ENCODE measurements around the gene ALDH1L1. TPM values are rescaled to one million over a fixed set of nuclear protein-coding genes. Genes with fewer than 3 reads are reported as not detected.

Gene ALDH1L1
- total RNA-seq, 2 donors from 2014 or later: 54.7 to 65.3 TPM

DNA sequence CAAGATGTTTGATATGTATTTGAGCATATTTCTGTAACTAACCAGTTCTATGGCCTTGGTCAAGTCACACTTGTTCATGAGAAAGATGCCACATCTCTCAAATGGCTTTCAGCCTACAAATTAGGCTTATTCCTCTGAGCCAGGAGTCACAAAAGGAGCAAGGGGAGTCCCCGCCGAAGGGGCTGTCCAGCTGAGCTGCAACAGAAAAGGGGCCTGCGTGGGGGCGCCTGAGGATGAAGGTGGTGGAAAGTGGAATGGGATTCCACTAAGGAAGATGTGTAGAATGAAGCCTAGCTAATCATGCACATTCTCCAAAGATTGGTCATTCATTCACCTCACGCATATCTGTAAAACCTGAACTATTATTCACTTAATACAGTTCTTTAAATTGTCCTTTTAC is 19.1 kb downstream of the ALDH1L1 start:
- WGBS, 2 donors: 92 to 98% methylated on average over 5 of the region's 5 CpGs
- Histone ChIP-seq H3K9me3 (no peaks in the 10 kb centered on the region), H3K27me3 (no peaks in the 10 kb centered on the region), H3K4me3 (no peak overlapping the region), H3K27ac (no peak overlapping the region), H3K36me3 (replicated peaks in 1 of 2; ENCODE audit: insufficient read depth in 1 of 2, low read depth in 2 of 2) (no peaks in the 10 kb centered on the region), H3K4me1 (peaks cover 5% of the 10 kb centered on the region)
- ATAC-seq (no peak), DNase-seq (no peak)
- TF ChIP-seq, protein P1, sequence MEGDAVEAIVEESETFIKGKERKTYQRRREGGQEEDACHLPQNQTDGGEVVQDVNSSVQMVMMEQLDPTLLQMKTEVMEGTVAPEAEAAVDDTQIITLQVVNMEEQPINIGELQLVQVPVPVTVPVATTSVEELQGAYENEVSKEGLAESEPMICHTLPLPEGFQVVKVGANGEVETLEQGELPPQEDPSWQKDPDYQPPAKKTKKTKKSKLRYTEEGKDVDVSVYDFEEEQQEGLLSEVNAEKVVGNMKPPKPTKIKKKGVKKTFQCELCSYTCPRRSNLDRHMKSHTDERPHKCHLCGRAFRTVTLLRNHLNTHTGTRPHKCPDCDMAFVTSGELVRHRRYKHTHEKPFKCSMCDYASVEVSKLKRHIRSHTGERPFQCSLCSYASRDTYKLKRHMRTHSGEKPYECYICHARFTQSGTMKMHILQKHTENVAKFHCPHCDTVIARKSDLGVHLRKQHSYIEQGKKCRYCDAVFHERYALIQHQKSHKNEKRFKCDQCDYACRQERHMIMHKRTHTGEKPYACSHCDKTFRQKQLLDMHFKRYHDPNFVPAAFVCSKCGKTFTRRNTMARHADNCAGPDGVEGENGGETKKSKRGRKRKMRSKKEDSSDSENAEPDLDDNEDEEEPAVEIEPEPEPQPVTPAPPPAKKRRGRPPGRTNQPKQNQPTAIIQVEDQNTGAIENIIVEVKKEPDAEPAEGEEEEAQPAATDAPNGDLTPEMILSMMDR (IDR thresholded peaks at IDR 0.05): no peak
- no peak for TF ChIP-seq POLR2A (IDR thresholded peaks at IDR 0.05)
- intact Hi-C loops (cut with DNase I): no loop called here

DNA sequence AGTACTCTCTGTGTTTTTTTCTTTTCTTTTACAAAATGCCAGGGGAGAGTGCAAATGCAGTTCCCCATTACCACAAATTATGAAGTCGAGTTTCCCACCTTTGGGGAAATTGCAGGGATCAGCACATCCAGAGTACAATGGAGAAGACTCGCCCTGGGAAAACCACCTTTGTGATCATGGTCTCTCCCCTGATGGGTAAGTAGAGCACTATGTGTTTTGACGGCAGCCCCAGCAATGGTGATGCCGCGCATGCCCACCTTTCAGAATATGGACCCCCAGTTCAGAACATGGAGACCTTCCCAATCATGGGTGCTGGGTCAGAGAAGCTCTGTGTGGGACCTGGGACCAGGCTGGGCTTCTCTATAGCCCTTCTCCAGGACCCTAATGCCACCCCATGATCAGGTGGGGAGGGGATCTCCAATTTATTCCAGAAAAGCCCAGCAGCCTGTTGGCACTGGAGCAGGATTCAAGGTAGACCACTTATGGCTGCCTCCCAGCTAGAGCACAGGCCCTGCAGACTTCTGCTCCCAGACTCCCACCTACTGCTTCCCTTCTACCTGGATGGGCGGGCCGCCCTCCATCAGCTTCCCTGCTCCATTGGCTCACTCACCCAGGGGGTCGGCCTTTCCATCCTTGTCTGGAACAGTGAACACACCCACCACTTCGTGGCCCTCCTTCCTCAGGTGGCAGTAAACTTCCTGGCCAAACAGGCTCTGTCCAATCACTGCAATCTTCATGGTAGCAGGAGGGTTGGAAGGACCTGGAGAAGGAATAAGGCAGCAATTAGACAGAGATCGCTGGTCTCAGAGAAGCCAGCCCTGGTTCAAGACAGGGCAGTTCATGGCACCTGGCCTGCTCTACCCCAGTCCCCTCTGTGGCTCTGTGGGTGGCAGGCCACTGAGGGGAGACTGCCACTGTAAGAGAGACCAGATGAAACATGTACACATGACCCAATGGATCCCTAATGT is 19.9 kb downstream of the ALDH1L1 start:
- no peak for DNase-seq
- 91 to 94% methylated on average over 10 of the region's 10 CpGs for WGBS, 2 donors
- Histone ChIP-seq H3K4me3 (no peak overlapping the region), H3K4me1 (peaks cover 5% of the 10 kb centered on the region), H3K27ac (no peak overlapping the region), H3K9me3 (no peaks in the 10 kb centered on the region), H3K36me3 (replicated peaks in 1 of 2; ENCODE audit: insufficient read depth in 1 of 2, low read depth in 2 of 2) (no peaks in the 10 kb centered on the region), H3K27me3 (no peaks in the 10 kb centered on the region)
- no peak for TF ChIP-seq POLR2A (IDR thresholded peaks at IDR 0.05)
- TF ChIP-seq, protein P1 (IDR thresholded peaks at IDR 0.05): no peak
- intact Hi-C loops (cut with DNase I): no loop called here
- ATAC-seq: no peak

DNA sequence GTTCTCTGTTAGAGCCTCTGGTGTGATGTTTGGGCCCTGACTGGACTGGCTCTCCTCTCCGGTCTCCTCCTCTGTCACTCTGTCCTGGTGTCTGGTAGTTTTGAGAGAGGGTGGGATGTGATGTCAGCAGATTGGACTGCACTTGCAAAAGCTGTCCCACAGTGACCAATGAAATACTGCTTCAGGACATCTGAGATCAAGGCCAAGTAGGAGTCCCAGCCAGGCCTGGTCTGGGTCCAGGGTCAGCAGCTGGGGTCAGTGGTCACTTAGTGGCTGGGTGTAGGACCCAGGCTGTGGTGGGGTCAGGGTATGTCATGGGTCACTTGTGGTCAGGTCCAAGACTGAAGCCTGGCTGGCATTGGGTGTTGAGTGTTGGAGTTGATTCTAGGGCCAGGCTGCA is 20.9 kb downstream of the ALDH1L1 start:
- Histone ChIP-seq H3K27me3 (no peaks in the 10 kb centered on the region), H3K27ac (no peak overlapping the region), H3K9me3 (no peaks in the 10 kb centered on the region), H3K36me3 (replicated peaks in 1 of 2; ENCODE audit: insufficient read depth in 1 of 2, low read depth in 2 of 2) (no peaks in the 10 kb centered on the region), H3K4me1 (peaks cover 5% of the 10 kb centered on the region), H3K4me3 (no peak overlapping the region)
- DNase-seq (no peak), ATAC-seq (no peak)
- WGBS, 2 donors: 89 to 100% methylated on average over 1 of the region's 1 CpG
- intact Hi-C loops (cut with DNase I): no loop called here
- TF ChIP-seq POLR2A (IDR thresholded peaks at IDR 0.05): no peak
- TF ChIP-seq, protein P1 (IDR thresholded peaks at IDR 0.05): no peak

DNA sequence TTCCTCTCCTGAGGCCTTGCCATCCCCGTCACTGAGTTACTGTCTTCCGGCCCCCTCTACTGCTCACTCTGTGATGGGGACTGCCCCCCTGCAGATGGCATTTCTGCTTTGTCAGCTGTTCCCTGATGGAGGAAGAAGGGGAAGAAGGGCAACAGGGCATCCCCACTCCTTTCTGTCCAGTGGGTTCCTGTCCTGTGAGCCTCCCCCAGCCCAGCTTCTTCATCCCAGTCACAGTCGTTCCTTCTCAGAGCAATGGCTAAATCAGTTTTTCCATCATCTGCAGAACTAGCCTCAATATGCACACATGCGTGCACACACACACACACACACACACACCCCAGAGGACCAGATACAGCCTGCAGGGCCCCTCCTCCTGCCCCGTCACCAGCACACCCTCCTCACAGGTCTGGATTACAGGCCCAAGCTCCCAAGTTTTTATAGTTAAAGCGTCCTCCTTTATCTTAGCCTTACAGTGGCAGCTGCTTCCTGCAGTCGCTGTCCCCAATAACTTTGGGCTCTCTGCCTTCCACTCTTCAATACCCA is 21.4 kb downstream of the ALDH1L1 start:
- TF ChIP-seq POLR2A (IDR thresholded peaks at IDR 0.05): no peak
- TF ChIP-seq, protein P1 (IDR thresholded peaks at IDR 0.05): no peak
- H3K36me3 ChIP-seq (replicated peaks in 1 of 2; ENCODE audit: insufficient read depth in 1 of 2, low read depth in 2 of 2): no peaks in the 10 kb centered on the region
- intact Hi-C loops (cut with DNase I): no loop called here
- H3K9me3 ChIP-seq: no peaks in the 10 kb centered on the region
- DNase-seq (no peak), ATAC-seq (no peak)
- 82 to 92% methylated on average over 7 of the region's 7 CpGs for WGBS, 2 donors
- H3K4me1 ChIP-seq: peaks cover 5% of the 10 kb centered on the region
- H3K27me3 ChIP-seq: no peaks in the 10 kb centered on the region
- H3K27ac ChIP-seq: no peak overlapping the region
- no peak overlapping the region for H3K4me3 ChIP-seq

All from body of pancreas (tissue), 4 donors.